ENCODE data around the gene ADCYAP1.
A peak's percentile ranks its signal among the peaks of the same experiment; 100 is the strongest.
"Not testable (repeated sequence)": the region's sequence is repeated elsewhere in the genome, so short reads cannot be mapped to it uniquely, and the experiment has no call there.

Gene ADCYAP1

GRCh38 chr18:904218-905090 lies at the start of gene ADCYAP1:
ADCYAP1 (plus strand) TSS chr18:904871; CDS start chr18:905387, 516 bp downstream.
- H3K4me3 ChIP-seq (replicated peaks; ENCODE audit: low read depth, low read length) = no peak within 1 kb of the TSS
- no peak for TF ChIP-seq CTCF (IDR thresholded peaks at IDR 0.05; ENCODE audit: low read depth, low read length, missing control alignments)
- DNase-seq (ENCODE audit: extremely low read depth, low read depth) = no peak

- TF ChIP-seq CTCF (IDR thresholded peaks at IDR 0.05; ENCODE audit: low read depth, low read length, missing control alignments) = no peak
- DNase-seq (ENCODE audit: extremely low read depth, low read depth) = no peak
- H3K4me3 ChIP-seq (replicated peaks; ENCODE audit: low read depth, low read length) = no peak overlapping the region
Observed at GRCh38 chr18:857986-858385, 46.7 kb upstream of the ADCYAP1 start.

DNA sequence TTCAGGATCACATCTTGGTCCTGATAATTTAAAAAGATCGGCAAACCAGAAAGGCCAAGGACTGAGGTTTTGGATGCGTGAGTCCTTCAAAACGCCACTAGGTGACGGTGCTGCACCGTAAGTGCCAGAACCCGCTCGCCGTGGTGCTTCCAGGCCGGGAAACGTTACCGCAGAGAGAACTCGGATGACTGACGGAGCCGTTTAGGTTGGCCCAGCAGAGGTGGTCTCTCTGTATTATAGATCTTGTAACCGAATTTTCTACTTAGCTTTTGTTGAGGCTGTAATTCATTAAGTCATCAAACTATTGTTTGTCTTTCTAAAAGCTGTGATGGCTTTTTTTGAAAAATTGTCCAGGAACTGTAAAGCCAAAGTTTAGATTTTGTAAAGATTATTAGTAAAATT lies 39.8 kb upstream of the ADCYAP1 start:
- peak; percentile 99 for TF ChIP-seq CTCF (IDR thresholded peaks at IDR 0.05; ENCODE audit: low read depth, low read length, missing control alignments)
- DNase-seq (ENCODE audit: extremely low read depth, low read depth) = peak; percentile 42
- no peak overlapping the region for H3K4me3 ChIP-seq (replicated peaks; ENCODE audit: low read depth, low read length)

- no peak for TF ChIP-seq CTCF (IDR thresholded peaks at IDR 0.05; ENCODE audit: low read depth, low read length, missing control alignments)
- no peak for DNase-seq (ENCODE audit: extremely low read depth, low read depth)
- H3K4me3 ChIP-seq (replicated peaks; ENCODE audit: low read depth, low read length) = no peak overlapping the region
Observed at GRCh38 chr18:867257-867656, 37.4 kb upstream of the ADCYAP1 start.

- DNase-seq (ENCODE audit: extremely low read depth, low read depth); H3K4me3 ChIP-seq (replicated peaks; ENCODE audit: low read depth, low read length): not testable (repeated sequence)
Observed at GRCh38 chr18:873426-873825, 31.2 kb upstream of the ADCYAP1 start.

DNA sequence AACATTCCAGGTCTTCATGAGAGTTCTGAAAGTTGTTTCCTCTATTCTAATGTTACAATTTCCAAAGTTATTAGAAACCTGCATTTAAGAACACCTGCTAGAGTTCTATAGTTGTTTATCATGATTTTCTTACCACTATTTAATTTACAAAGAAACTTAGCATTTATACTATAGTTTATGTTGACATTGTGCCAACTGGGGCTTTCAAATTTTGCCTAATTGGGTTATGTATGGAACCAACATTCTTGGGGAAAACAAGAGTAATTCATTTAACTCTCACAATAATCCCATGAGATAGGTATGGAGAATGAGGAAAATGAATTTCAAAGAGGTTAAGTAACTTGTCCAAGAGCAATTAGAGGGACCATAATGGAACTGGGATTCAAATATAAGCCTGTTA lies 28.8 kb upstream of the ADCYAP1 start:
- no peak for DNase-seq (ENCODE audit: extremely low read depth, low read depth)
- no peak for TF ChIP-seq CTCF (IDR thresholded peaks at IDR 0.05; ENCODE audit: low read depth, low read length, missing control alignments)

DNA sequence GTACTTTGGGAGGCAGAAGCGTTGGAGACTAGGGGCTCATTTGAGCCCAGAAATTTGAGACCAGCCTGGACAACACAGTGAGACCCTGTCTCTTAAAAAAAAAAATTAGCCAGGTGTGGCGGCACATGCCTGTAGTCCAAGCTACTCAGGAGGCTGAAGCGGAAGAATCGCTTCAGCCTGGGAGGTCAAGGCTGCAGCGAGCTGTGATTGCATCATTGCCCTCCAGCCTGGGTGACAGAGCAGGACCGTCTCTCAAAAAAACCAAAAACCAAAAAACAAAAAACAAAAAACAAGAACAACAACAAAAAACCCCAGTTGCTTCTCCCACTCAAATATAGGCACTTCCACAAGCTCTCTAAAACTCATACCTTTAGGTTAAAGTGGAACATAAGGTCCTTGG lies 27.4 kb upstream of the ADCYAP1 start:
- no peak for DNase-seq (ENCODE audit: extremely low read depth, low read depth)
- H3K4me3 ChIP-seq (replicated peaks; ENCODE audit: low read depth, low read length) = no peak overlapping the region
- TF ChIP-seq CTCF (IDR thresholded peaks at IDR 0.05; ENCODE audit: low read depth, low read length, missing control alignments) = no peak

More for the DNA sequence above, 28.8 kb upstream of the ADCYAP1 start:
- H3K4me3 ChIP-seq (replicated peaks; ENCODE audit: low read depth, low read length) = no peak overlapping the region
